ENCODE results near the gene PLXNB2. TPM values are rescaled to one million over a fixed set of nuclear protein-coding genes. Genes with fewer than 3 reads are reported as not detected.

The PLXNB2 gene
- total and polyA plus RNA-seq, 2 of the 4 experiments (the other 2 are of a cell fraction), result 73.1 to 202 TPM

GRCh38 chr22:50275181-50276055, 32.0 kb downstream of the PLXNB2 start:
- dilution Hi-C loops (cut with HindIII; ENCODE audit: low sequenced_read_pairs, unreplicated experiment), result no loop called here
- Histone ChIP-seq H3K18ac (ENCODE audit: low read depth, low read length) (no peak overlapping the region), H3K4me1 (ENCODE audit: control insufficient read depth, insufficient read depth, low read length) (peaks cover 11% of the 10 kb centered on the region), H3K4me2 (ENCODE audit: low read depth, low read length) (no peak overlapping the region), H3K36me3 (ENCODE audit: control insufficient read depth, insufficient read depth, low read length) (peaks cover 62% of the 10 kb centered on the region), H4K5ac (ENCODE audit: low read depth, low read length) (no peak overlapping the region), H2AK9ac (replicated peaks; ENCODE audit: low read depth, low read length, poor library complexity) (no peak overlapping the region), H3K79me1 (ENCODE audit: low read depth in 1 of 2, low read length in 2 of 2) (peaks cover 0 to 22% of the 10 kb centered on the region in 2 experiments; a peak in 1 of 4 replicates), H3K9me1 (ENCODE audit: insufficient read depth, low read length) (no peaks in the 10 kb centered on the region), H3K4ac (ENCODE audit: low read depth, low read length) (no peak overlapping the region), H3K9me3 (ENCODE audit: control insufficient read depth, insufficient read depth, low read length) (no peaks in the 10 kb centered on the region), H2AK5ac (ENCODE audit: low read depth, low read length) (no peak overlapping the region), H2BK120ac (ENCODE audit: low read depth, low read length) (no peak overlapping the region), H3K9ac (ENCODE audit: low read depth, low read length) (no peak overlapping the region), H3K56ac (ENCODE audit: extremely low read depth, insufficient read depth, low read length) (no peak overlapping the region), H3K27me3 (ENCODE audit: control insufficient read depth, insufficient read depth, low read length) (no peaks in the 10 kb centered on the region), H2BK20ac (ENCODE audit: low read depth, low read length) (no peak overlapping the region), H2BK15ac (ENCODE audit: low read depth, low read length) (no peak overlapping the region), H2BK5ac (ENCODE audit: low read depth, low read length, poor library complexity, severe bottlenecking) (no peak overlapping the region), H4K91ac (ENCODE audit: insufficient read depth, low read depth, low read length) (no peak overlapping the region), H3K23ac (ENCODE audit: low read depth, low read length) (no peak overlapping the region), H2AFZ (replicated peaks; ENCODE audit: low read length, poor library complexity) (no peak overlapping the region), H3K27ac (ENCODE audit: insufficient read depth, low read length) (no peak overlapping the region), H3K4me3 (ENCODE audit: insufficient read depth, low read depth, low read length) (no peak overlapping the region), H3K14ac (replicated peaks; ENCODE audit: low read depth, low read length) (no peak overlapping the region), H4K8ac (ENCODE audit: low read depth in 2 of 2, low read length in 2 of 2) (no peak overlapping the region), H4K20me1 (ENCODE audit: insufficient read depth, low read length) (peaks cover 56% of the 10 kb centered on the region)
- DNase-seq (no peak), ATAC-seq (ENCODE audit: low read depth) (no peak)
- POLR2A ChIA-PET (ENCODE audit: unreplicated experiment), result no interaction called here
- TF ChIP-seq ELK1 (IDR thresholded peaks at IDR 0.05; ENCODE audit: borderline replicate concordance, low read depth, low read length) (no peak), CHD1 (IDR thresholded peaks at IDR 0.05; ENCODE audit: low read depth, low read length) (no peak), CEBPB (IDR thresholded peaks at IDR 0.05; ENCODE audit: low read depth, low read length) (no peak), RFX5 (IDR thresholded peaks at IDR 0.05; ENCODE audit: low read depth, low read length) (no peak), MXI1 (IDR thresholded peaks at IDR 0.05; ENCODE audit: borderline replicate concordance, low read depth, low read length) (no peak), RAD21 (IDR thresholded peaks at IDR 0.05; ENCODE audit: low read length) (no peak), NFE2L2 (IDR thresholded peaks at IDR 0.05; ENCODE audit: low read depth, low read length) (no peak), POLR2A (IDR thresholded peaks at IDR 0.05; ENCODE audit: low read depth, low read length) (no peak), CTCF (conservative IDR thresholded peaks at IDR 0.05; ENCODE audit: low read depth, low read length) (no peak)
- BruUV-seq (replicated peaks), result TSS peak; percentile 96
- CTCF ChIA-PET, result no interaction called here
- WGBS, 2 experiments (ENCODE audit: extremely low coverage in 2 of 2, insufficient read length in 1 of 2), result 94% methylated on average over 22 of the region's 43 CpGs; no CpG with 5 or more reads in 1 of the 2 experiments
- intact Hi-C loops (cut with micrococcal nuclease), result no loop called here
- in situ Hi-C loops (cut with MboI; ENCODE audit: low sequenced_read_pairs), result loop anchor here (10.0 kb wide), 1 partner anchor 49 kb away; the partner anchor contains the start of gene DENND6B
